ENCODE data around the gene TPCN1.

The TPCN1 gene

DNA sequence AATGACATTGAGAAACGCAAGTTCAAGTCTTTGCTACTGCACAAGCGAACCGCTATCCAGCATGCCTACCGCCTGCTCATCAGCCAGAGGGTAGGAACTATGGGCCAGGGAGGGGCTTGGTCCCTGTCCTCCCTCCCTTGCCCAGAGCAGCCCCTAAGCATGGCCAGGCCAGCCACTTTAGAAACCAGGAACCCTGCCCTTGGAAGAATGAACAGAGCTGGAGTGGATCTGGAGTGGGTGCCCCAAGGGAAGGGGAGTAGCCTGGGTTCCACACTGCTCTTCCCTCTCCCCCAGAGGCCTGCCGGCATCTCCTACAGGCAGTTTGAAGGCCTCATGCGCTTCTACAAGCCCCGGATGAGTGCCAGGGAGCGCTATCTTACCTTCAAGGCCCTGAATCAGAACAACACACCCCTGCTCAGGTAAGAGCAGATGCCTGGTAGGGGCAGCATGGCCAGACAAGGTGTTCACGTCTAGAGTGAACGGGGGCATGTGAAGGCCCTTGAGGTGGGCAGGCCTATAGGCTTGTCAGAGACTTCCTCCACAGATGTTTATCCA is 55.8 kb downstream of the TPCN1 start:
- in situ Hi-C loops (cut with MboI; ENCODE audit: low pct_unique_long_range_greater_than_20kb, low sequenced_read_pairs, unreplicated experiment) = no loop called here
- TF ChIP-seq, protein P1, sequence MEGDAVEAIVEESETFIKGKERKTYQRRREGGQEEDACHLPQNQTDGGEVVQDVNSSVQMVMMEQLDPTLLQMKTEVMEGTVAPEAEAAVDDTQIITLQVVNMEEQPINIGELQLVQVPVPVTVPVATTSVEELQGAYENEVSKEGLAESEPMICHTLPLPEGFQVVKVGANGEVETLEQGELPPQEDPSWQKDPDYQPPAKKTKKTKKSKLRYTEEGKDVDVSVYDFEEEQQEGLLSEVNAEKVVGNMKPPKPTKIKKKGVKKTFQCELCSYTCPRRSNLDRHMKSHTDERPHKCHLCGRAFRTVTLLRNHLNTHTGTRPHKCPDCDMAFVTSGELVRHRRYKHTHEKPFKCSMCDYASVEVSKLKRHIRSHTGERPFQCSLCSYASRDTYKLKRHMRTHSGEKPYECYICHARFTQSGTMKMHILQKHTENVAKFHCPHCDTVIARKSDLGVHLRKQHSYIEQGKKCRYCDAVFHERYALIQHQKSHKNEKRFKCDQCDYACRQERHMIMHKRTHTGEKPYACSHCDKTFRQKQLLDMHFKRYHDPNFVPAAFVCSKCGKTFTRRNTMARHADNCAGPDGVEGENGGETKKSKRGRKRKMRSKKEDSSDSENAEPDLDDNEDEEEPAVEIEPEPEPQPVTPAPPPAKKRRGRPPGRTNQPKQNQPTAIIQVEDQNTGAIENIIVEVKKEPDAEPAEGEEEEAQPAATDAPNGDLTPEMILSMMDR (IDR thresholded peaks at IDR 0.05; ENCODE audit: extremely low read depth, insufficient read depth, missing control alignments) = no peak
- no peak for DNase-seq (ENCODE audit: low spot score)

- TF ChIP-seq, protein P1 (IDR thresholded peaks at IDR 0.05; ENCODE audit: extremely low read depth, insufficient read depth, missing control alignments) = no peak
- in situ Hi-C loops (cut with MboI; ENCODE audit: low pct_unique_long_range_greater_than_20kb, low sequenced_read_pairs, unreplicated experiment) = no loop called here
- no peak for DNase-seq (ENCODE audit: low spot score)
These were observed 56.2 kb downstream of the TPCN1 start for GRCh38 chr12:113277511-113277910.

GRCh38 chr12:113278141-113278540 is 56.9 kb downstream of the TPCN1 start:
- DNase-seq (ENCODE audit: low spot score) = no peak
- TF ChIP-seq, protein P1 (IDR thresholded peaks at IDR 0.05; ENCODE audit: extremely low read depth, insufficient read depth, missing control alignments) = no peak
- in situ Hi-C loops (cut with MboI; ENCODE audit: low pct_unique_long_range_greater_than_20kb, low sequenced_read_pairs, unreplicated experiment) = no loop called here

DNA sequence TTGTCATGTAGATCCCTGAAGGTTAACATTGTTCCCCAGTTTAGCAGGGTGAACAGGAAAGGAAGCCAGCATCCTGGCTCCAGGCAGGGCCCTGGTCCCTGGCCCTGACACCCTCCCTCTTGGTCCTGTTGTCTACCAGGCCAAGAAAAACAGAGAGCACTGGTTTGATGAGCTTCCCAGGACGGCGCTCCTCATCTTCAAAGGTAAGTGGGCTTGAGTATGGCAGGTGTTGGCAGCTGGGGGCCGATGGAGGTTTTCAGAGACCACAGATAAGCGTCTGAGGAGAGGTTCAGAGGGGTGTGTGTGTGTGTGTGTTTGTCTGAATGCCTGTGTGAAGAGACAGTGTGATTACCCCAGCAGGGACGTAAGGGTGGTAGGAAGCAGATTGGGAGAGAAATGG is 57.4 kb downstream of the TPCN1 start:
- TF ChIP-seq, protein P1 (IDR thresholded peaks at IDR 0.05; ENCODE audit: extremely low read depth, insufficient read depth, missing control alignments) = no peak
- in situ Hi-C loops (cut with MboI; ENCODE audit: low pct_unique_long_range_greater_than_20kb, low sequenced_read_pairs, unreplicated experiment) = no loop called here
- DNase-seq (ENCODE audit: low spot score) = no peak

DNA sequence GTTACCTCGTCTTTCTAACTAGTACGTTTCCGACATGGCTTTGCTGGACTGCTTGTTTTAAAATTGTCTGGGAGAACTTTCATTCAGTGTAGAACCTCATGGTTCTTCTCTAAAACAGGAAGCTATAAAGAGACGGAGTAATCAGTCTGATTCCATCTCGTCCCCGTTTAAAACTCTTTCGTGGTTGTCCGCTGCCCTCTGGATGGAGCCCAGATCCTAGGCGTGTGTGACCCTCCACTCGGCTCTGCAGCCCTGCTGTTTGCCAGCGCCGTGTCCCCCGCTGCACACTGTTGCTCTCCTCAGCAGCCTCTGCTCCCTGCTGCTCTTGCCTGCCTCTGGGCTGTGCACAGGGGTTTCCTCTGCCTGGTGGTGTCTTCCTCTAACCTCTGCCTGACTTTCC is 63.5 kb downstream of the TPCN1 start:
- TF ChIP-seq, protein P1 (IDR thresholded peaks at IDR 0.05; ENCODE audit: extremely low read depth, insufficient read depth, missing control alignments) = no peak
- in situ Hi-C loops (cut with MboI; ENCODE audit: low pct_unique_long_range_greater_than_20kb, low sequenced_read_pairs, unreplicated experiment) = no loop called here
- no peak for DNase-seq (ENCODE audit: low spot score)

- TF ChIP-seq, protein P1 (IDR thresholded peaks at IDR 0.05; ENCODE audit: extremely low read depth, insufficient read depth, missing control alignments) = no peak
- no peak for DNase-seq (ENCODE audit: low spot score)
- in situ Hi-C loops (cut with MboI; ENCODE audit: low pct_unique_long_range_greater_than_20kb, low sequenced_read_pairs, unreplicated experiment) = no loop called here
These were observed 64.7 kb downstream of the TPCN1 start for GRCh38 chr12:113285679-113286610.
